AG09309 (cell line): ENCODE data around the gene ZMYND8.

Experiments
- DNase-seq: peaks from one replicate; pipeline ENCODE4 v3.0.0-alpha.2; 2010; ENCODE audit warnings: low read depth
- H3K4me3 ChIP-seq: 2 replicates; pipeline ENCODE4 v1.5.1; 2011; ENCODE audit warnings: mild to moderate bottlenecking, low read depth, low read length, moderate library complexity; ENCODE audit not compliant: control insufficient read depth
- CTCF ChIP-seq: IDR thresholded peaks from 2 replicates; pipeline ENCODE4 v1.5.1; 2011; ENCODE audit warnings: mild to moderate bottlenecking, low read depth, low read length, inconsistent platforms; ENCODE audit not compliant: insufficient read depth, control insufficient read depth; ENCODE audit errors: missing control alignments

ZMYND8 gene

GRCh38 chr20:47285189-47285588, 71.3 kb downstream of the ZMYND8 start:
- no peak for DNase-seq
- no peak for TF ChIP-seq CTCF
- H3K4me3 ChIP-seq: no peak overlapping the region

GRCh38 chr20:47284373-47284772, 72.1 kb downstream of the ZMYND8 start:
- no peak for TF ChIP-seq CTCF
- no peak for DNase-seq
- no peak overlapping the region for H3K4me3 ChIP-seq

GRCh38 chr20:47283411-47283810, 73.1 kb downstream of the ZMYND8 start:
- no peak for TF ChIP-seq CTCF
- DNase-seq: no peak

DNA sequence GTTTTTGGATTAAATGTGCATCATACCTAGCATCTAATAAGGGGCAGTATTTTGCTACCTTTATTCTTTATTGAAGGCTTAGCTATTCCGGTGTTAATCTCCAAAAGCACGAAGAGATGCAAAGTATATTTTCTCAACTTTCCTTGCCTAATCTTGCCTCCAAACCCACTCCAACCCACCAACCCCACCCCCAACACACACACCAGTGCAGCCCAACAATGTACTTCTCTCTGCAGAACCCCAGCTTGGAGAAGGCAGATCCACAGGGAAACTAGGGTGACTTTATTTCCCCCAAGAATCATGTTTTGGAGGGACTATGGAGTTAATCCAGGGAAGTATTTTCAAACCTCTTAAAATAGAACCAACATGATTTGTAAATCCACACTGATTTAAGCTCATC, 73.6 kb downstream of the ZMYND8 start:
- TF ChIP-seq CTCF: no peak
- DNase-seq: no peak
- H3K4me3 ChIP-seq: no peak overlapping the region

More at GRCh38 chr20:47283411-47283810, 73.1 kb downstream of the ZMYND8 start:
- H3K4me3 ChIP-seq: no peak overlapping the region

DNA sequence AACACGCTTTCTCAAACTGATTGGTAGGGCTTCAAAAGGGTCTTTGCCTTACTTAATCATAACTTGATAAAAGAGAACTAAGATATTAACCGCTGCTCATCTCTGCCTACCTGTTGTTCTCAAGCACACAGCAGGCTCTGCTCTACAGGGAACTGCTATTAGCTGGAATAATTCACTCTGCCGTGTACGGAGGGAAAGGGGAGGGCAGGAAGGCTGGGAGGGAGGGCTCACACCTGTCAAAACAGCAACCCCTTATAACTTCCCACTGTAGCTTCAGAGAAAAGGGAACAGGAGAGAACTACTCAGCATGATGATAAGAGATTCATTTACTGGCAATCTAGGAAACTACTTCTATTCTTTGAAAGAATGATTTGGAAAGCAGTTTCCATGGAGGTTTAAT, 75.1 kb downstream of the ZMYND8 start:
- no peak for TF ChIP-seq CTCF
- no peak for DNase-seq
- no peak overlapping the region for H3K4me3 ChIP-seq

GRCh38 chr20:47280668-47281067, 75.8 kb downstream of the ZMYND8 start:
- no peak overlapping the region for H3K4me3 ChIP-seq
- no peak for TF ChIP-seq CTCF
- DNase-seq: no peak

DNA sequence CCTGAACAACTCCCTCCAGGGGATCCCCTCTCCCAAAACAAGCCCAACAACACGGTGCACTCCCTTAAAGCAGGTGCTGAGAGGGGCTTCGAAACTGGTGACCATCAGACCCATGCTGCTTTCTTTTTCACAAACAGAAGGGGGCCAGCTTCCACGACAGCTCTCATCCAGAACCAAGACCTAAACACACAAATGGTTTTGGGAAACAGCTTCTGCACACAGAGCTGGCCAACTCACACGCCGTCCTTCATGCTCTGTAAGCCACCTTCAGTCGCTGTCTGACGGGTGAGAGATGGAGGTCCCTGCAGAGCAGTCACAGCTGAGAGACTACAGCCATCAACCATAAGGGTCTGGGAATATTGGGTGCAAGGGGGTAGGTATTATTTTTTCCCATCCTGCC, 76.3 kb downstream of the ZMYND8 start:
- TF ChIP-seq CTCF: no peak
- no peak for DNase-seq
- H3K4me3 ChIP-seq: no peak overlapping the region
